NCI-H2081 (cell line): Measurements from ENCODE around the gene AMOTL1.
A peak's percentile ranks its signal among the peaks of the same experiment; 100 is the strongest.

Experiments
- DNase-seq, 2 experiments: peaks; one replicate each; lab custom pipeline; 2025; lab: John Stamatoyannopoulos, UW

AMOTL1 gene

GRCh38 chr11:94741022-94741679 is 27.0 kb upstream of the AMOTL1 start:
- peak; percentile 14 to 66 for DNase-seq

- no peak for DNase-seq
Measured at GRCh38 chr11:94742665-94743064, 25.5 kb upstream of the AMOTL1 start.

- DNase-seq, result no peak
Measured at GRCh38 chr11:94746721-94747120, 21.4 kb upstream of the AMOTL1 start.

GRCh38 chr11:94747146-94747545 is 21.0 kb upstream of the AMOTL1 start:
- no peak for DNase-seq

GRCh38 chr11:94747601-94748041 is 20.5 kb upstream of the AMOTL1 start:
- no peak for DNase-seq

- DNase-seq, result no peak
Measured at GRCh38 chr11:94749369-94749768, 18.8 kb upstream of the AMOTL1 start.

GRCh38 chr11:94750319-94751217 is 17.6 kb upstream of the AMOTL1 start:
- DNase-seq, result no peak

- DNase-seq, result no peak
Measured at GRCh38 chr11:94751218-94751609, 16.9 kb upstream of the AMOTL1 start.

- DNase-seq, result no peak
Measured at GRCh38 chr11:94751786-94752185, 16.4 kb upstream of the AMOTL1 start.

- no peak for DNase-seq
Measured at GRCh38 chr11:94753630-94754029, 14.5 kb upstream of the AMOTL1 start.

GRCh38 chr11:94754335-94754734 is 13.8 kb upstream of the AMOTL1 start:
- DNase-seq, result no peak

GRCh38 chr11:94754819-94755218 is 13.3 kb upstream of the AMOTL1 start:
- no peak for DNase-seq

GRCh38 chr11:94755494-94755893 is 12.7 kb upstream of the AMOTL1 start:
- no peak for DNase-seq

GRCh38 chr11:94757037-94757735 is 11.0 kb upstream of the AMOTL1 start:
- DNase-seq, result no peak

- no peak for DNase-seq
Measured at GRCh38 chr11:94758666-94759065, 9.5 kb upstream of the AMOTL1 start.

- DNase-seq, result no peak
Measured at GRCh38 chr11:94759522-94759921, 8.6 kb upstream of the AMOTL1 start.

GRCh38 chr11:94760296-94760695 is 7.9 kb upstream of the AMOTL1 start:
- no peak for DNase-seq

GRCh38 chr11:94762208-94762607 is 5.9 kb upstream of the AMOTL1 start:
- DNase-seq, result no peak

GRCh38 chr11:94762995-94763394 is 5.2 kb upstream of the AMOTL1 start:
- no peak for DNase-seq

GRCh38 chr11:94766713-94767206 is 1.4 kb upstream of the AMOTL1 start:
- DNase-seq, result no peak

GRCh38 chr11:94767291-94767690 is 865 bp upstream of the AMOTL1 start:
- no peak for DNase-seq
